ENCODE data around the gene EXOC4. TPM values are rescaled to one million over a fixed set of nuclear protein-coding genes. Genes with fewer than 3 reads are reported as not detected.

Gene EXOC4
- polyA plus RNA-seq, 1 experiment, result 45.9 TPM

- no peak for DNase-seq (ENCODE audit: low read depth)
- no peak for TF ChIP-seq CTCF (IDR thresholded peaks at IDR 0.05; ENCODE audit: insufficient read depth, low read depth, low read length)
- Histone ChIP-seq H3K27me3 (ENCODE audit: control insufficient read depth, insufficient read depth, low read length) (no peaks in the 10 kb centered on the region), H3K36me3 (ENCODE audit: control insufficient read depth, insufficient read depth, low read length) (peaks cover 2% of the 10 kb centered on the region; the same call in 1 of the 2 replicates), H3K4me3 (ENCODE audit: low read depth, low read length) (no peak overlapping the region)
- ChIA-PET CTCF (no interaction called here), POLR2A (no interaction called here)
Observed at GRCh38 chr7:133593561-133593960, 340.7 kb downstream of the EXOC4 start.

GRCh38 chr7:133601617-133602016 lies 348.7 kb downstream of the EXOC4 start:
- DNase-seq (ENCODE audit: low read depth), result no peak
- POLR2A ChIA-PET, result no interaction called here
- Histone ChIP-seq H3K36me3 (ENCODE audit: control insufficient read depth, insufficient read depth, low read length) (no peaks in the 10 kb centered on the region), H3K27me3 (ENCODE audit: control insufficient read depth, insufficient read depth, low read length) (no peaks in the 10 kb centered on the region), H3K4me3 (ENCODE audit: low read depth, low read length) (no peak overlapping the region)
- CTCF ChIA-PET, result no interaction called here
- no peak for TF ChIP-seq CTCF (IDR thresholded peaks at IDR 0.05; ENCODE audit: insufficient read depth, low read depth, low read length)

- H3K36me3 ChIP-seq (ENCODE audit: control insufficient read depth, insufficient read depth, low read length), result no peaks in the 10 kb centered on the region
- H3K4me3 ChIP-seq (ENCODE audit: low read depth, low read length), result no peak overlapping the region
- ChIA-PET POLR2A (no interaction called here), CTCF (no interaction called here)
- TF ChIP-seq CTCF (IDR thresholded peaks at IDR 0.05; ENCODE audit: insufficient read depth, low read depth, low read length), result no peak
- H3K27me3 ChIP-seq (ENCODE audit: control insufficient read depth, insufficient read depth, low read length), result no peaks in the 10 kb centered on the region
- DNase-seq (ENCODE audit: low read depth), result no peak
Observed at GRCh38 chr7:133602291-133602690, 349.4 kb downstream of the EXOC4 start.

- Histone ChIP-seq H3K4me3 (ENCODE audit: low read depth, low read length) (no peak overlapping the region), H3K27me3 (ENCODE audit: control insufficient read depth, insufficient read depth, low read length) (no peaks in the 10 kb centered on the region), H3K36me3 (ENCODE audit: control insufficient read depth, insufficient read depth, low read length) (no peaks in the 10 kb centered on the region)
- no peak for DNase-seq (ENCODE audit: low read depth)
- no peak for TF ChIP-seq CTCF (IDR thresholded peaks at IDR 0.05; ENCODE audit: insufficient read depth, low read depth, low read length)
- ChIA-PET CTCF (no interaction called here), POLR2A (no interaction called here)
Observed at GRCh38 chr7:133606991-133607390, 354.1 kb downstream of the EXOC4 start.

GRCh38 chr7:133609806-133610205 lies 356.9 kb downstream of the EXOC4 start:
- Histone ChIP-seq H3K36me3 (ENCODE audit: control insufficient read depth, insufficient read depth, low read length) (no peaks in the 10 kb centered on the region), H3K4me3 (ENCODE audit: low read depth, low read length) (no peak overlapping the region), H3K27me3 (ENCODE audit: control insufficient read depth, insufficient read depth, low read length) (no peaks in the 10 kb centered on the region)
- CTCF ChIA-PET, result no interaction called here
- DNase-seq (ENCODE audit: low read depth), result no peak
- POLR2A ChIA-PET, result no interaction called here
- TF ChIP-seq CTCF (IDR thresholded peaks at IDR 0.05; ENCODE audit: insufficient read depth, low read depth, low read length), result no peak
